Transverse colon (tissue), 4 donors: ENCODE data around the gene CALB2. TPM values are rescaled to one million over a fixed set of nuclear protein-coding genes. Genes with fewer than 3 reads are reported as not detected.

Experiments used
- DNase-seq: peaks from one replicate; pipeline ENCODE4 v3.0.0-alpha.2; 2019
- H3K27ac ChIP-seq, 4 donors: fragments of 200-600 bp; sonication (generic); 2 replicates each; pipeline ENCODE4 v1.5.1; 2016 to 2018; ENCODE audit warnings: inconsistent platforms in 4 of 4
- H3K27me3 ChIP-seq: fragments of 200-600 bp; sonication (generic); 2 replicates; pipeline ENCODE4 v1.5.1; 2017; ENCODE audit warnings: inconsistent platforms
- H3K36me3 ChIP-seq, 4 donors: fragments of 200-600 bp; sonication (generic); 2 replicates each; pipeline ENCODE4 v1.5.1; 2017 to 2019; ENCODE audit warnings: inconsistent platforms in 4 of 4
- H3K4me1 ChIP-seq, 4 donors: fragments of 200-600 bp; sonication (generic); 2 replicates each; pipeline ENCODE4 v1.5.1; 2017 to 2020; ENCODE audit warnings: inconsistent platforms in 4 of 4
- H3K4me3 ChIP-seq, 4 donors: fragments of 200-600 bp; sonication (generic); 1 replicate in 1 of 4; 2 replicates in 3 of 4; pipeline versions ENCODE4 v1.5.1 to v1.6.1; 2017 to 2019; ENCODE audit warnings: inconsistent platforms in 4 of 4
- H3K9me3 ChIP-seq, 2 donors: fragments of 200-600 bp; sonication (generic); 2 replicates each; pipeline ENCODE4 v1.5.1; 2017 to 2019; ENCODE audit warnings: inconsistent platforms in 2 of 2
- EP300 ChIP-seq: sonication (generic); formaldehyde crosslinking; IDR thresholded peaks from one replicate; pipeline ENCODE4 v1.6.1; 2017; ENCODE audit warnings: antibody characterized with exemption, low read depth
- POLR2A ChIP-seq: fragments of 450-650 bp; IDR thresholded peaks from one replicate; pipeline ENCODE4 v1.6.1; 2016; ENCODE audit warnings: antibody characterized with exemption, mild to moderate bottlenecking, moderate library complexity
- POLR2AphosphoS5 ChIP-seq, 3 donors: sonication (generic); formaldehyde crosslinking; IDR thresholded peaks; one replicate each; pipeline ENCODE4 v1.6.1; 2016; ENCODE audit warnings: antibody characterized with exemption in 3 of 3
- WGBS, 2 donors: methylation state at CpG; one replicate each; pipeline ENCODE4 v1.1.5; 2018; ENCODE audit warnings: low coverage in 1 of 2; 5-methylcytosine and 5-hydroxymethylcytosine counted together
- in situ Hi-C, 4 donors: fragments of 200-750 bp; cut with MboI; loops; one replicate each; pipeline versions ENCODE4 v1.15.0 to v1.15.1; 2017; ENCODE audit warnings: low sequenced_read_pairs in 3 of 4, low pct_ligation_motif_present in 1 of 4, low pct_unique_long_range_greater_than_20kb in 1 of 4
- intact Hi-C: fragments of 100-400 bp; cut with DNase I; formaldehyde crosslinking; loops from one replicate; pipeline ENCODE4 v1.15.1; 2023; ENCODE audit warnings: low total_unique reads
- total RNA-seq, 4 donors: library from RNA; depleted of rRNA; stranded (reverse); fragments of >200 nt; gene quantifications; one replicate each; pipeline ENCODE4 v1.1.0, GENCODE V29; 2016
- TF ChIP-seq, protein P1 (sequence below), 5 experiments: fragments of 200-600 bp in 3 of 5; fragments of 450-650 bp in 2 of 5; sonication (generic) in 3 of 5; IDR thresholded peaks; 1 replicate in 2 of 5; 2 replicates in 3 of 5; pipeline ENCODE4 v1.5.1; 2016 to 2017; ENCODE audit warnings: antibody characterized with exemption in 5 of 5, inconsistent platforms in 3 of 5, mild to moderate bottlenecking in 2 of 5, moderate library complexity in 1 of 5

Gene CALB2
- total RNA-seq, 4 donors from 2014 or later = 2.0 to 4.0 (median 4.0) TPM; not detected in 1

DNA sequence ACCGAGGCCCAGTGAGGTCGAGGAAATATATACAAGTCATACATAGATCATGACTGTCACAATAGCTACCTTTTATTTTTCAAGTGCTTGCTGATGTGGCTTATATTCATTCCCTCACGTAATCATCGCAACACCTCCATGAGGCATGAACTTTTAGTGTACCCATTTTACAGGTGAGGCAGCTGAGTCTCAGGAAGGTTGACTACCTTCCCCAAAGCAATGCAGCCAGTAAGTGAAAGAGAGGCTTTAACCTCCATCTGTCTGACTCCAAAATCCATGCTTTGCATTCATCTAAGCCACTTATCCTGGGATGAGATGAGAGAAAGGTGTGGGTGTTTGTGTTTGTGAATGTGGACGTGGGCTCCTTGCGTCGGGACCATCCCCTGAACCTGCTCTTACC is 30.8 kb downstream of the CALB2 start:
- Histone ChIP-seq H3K27ac (no peak overlapping the region), H3K9me3 (no peaks in the 10 kb centered on the region), H3K27me3 (peaks cover 3% of the 10 kb centered on the region), H3K4me1 (no peaks in the 10 kb centered on the region), H3K4me3 (no peak overlapping the region), H3K36me3 (no peaks in the 10 kb centered on the region)
- in situ Hi-C loops = no loop called here
- WGBS, 2 donors = 70 to 83% methylated on average over 2 to 7 of the region's 7 CpGs
- TF ChIP-seq, protein P1, sequence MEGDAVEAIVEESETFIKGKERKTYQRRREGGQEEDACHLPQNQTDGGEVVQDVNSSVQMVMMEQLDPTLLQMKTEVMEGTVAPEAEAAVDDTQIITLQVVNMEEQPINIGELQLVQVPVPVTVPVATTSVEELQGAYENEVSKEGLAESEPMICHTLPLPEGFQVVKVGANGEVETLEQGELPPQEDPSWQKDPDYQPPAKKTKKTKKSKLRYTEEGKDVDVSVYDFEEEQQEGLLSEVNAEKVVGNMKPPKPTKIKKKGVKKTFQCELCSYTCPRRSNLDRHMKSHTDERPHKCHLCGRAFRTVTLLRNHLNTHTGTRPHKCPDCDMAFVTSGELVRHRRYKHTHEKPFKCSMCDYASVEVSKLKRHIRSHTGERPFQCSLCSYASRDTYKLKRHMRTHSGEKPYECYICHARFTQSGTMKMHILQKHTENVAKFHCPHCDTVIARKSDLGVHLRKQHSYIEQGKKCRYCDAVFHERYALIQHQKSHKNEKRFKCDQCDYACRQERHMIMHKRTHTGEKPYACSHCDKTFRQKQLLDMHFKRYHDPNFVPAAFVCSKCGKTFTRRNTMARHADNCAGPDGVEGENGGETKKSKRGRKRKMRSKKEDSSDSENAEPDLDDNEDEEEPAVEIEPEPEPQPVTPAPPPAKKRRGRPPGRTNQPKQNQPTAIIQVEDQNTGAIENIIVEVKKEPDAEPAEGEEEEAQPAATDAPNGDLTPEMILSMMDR (IDR thresholded peaks at IDR 0.05) = no peak
- TF ChIP-seq EP300 (no peak), POLR2A (no peak), POLR2AphosphoS5 (IDR thresholded peaks at IDR 0.05) (no peak)
- intact Hi-C loops = no loop called here
- DNase-seq = no peak

DNA sequence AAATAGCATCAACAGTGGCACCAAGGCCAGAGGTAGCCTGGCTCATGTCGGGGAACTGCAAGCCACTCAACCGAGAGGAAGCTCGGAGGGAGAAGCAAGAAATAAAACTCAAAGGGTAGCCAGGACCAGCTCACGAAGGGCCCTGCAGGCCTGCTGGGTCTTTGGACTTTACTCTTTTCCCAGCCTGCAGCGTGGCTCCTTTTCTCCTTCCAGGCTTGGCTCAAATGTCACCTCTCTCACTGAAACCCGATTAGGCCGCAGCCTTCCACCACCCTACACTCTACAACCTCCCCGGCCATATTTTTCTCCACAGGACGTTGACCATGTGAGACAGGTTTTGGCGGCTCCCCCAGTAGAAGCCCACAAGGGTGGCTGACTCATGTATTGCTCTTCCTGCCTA is 38.1 kb downstream of the CALB2 start:
- Histone ChIP-seq H3K4me1 (no peaks in the 10 kb centered on the region), H3K4me3 (no peak overlapping the region), H3K9me3 (no peaks in the 10 kb centered on the region), H3K36me3 (no peaks in the 10 kb centered on the region), H3K27ac (no peak overlapping the region), H3K27me3 (no peaks in the 10 kb centered on the region)
- intact Hi-C loops (no loop called here), in situ Hi-C loops (no loop called here)
- WGBS, 2 donors = 74 to 75% methylated on average over 4 to 10 of the region's 10 CpGs
- no peak for TF ChIP-seq EP300
- no peak for TF ChIP-seq POLR2A
- TF ChIP-seq, protein P1 (IDR thresholded peaks at IDR 0.05) = no peak
- no peak for TF ChIP-seq POLR2AphosphoS5 (IDR thresholded peaks at IDR 0.05)
- DNase-seq = no peak

DNA sequence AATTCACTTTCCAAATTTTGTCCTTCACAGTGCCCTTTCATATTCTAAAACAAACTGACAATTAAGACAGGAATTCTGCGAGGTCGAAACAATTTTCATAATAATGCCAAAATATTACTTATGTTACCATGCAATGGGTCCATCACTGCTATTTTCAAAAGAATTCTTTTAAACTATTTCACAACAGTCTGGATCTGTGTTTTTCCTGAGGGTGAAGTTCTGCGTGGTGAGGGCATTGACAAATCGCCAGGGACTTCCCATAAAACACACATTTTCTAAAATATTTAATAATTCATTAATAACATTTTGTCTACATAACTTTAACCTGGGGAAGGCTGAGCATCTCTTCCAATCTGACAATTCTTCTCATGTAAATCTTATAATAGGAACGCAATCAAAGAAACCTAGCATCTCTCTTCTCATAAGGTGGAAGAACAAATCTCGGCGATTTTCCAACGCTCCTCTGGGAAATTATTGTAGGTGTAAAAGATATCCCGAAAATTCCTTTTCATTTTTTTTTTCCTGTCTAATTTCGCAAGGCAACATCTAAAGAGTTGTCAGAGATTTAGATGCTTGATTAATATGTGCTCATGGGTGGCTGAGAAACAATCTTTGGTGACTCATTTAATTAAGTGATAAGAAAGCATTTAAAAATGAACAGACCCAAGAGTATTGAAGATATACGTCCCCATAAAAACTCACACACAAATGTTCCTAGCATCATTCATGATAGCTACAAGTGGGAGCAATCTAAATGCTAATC is 41.5 kb downstream of the CALB2 start:
- H3K4me3 ChIP-seq = no peak overlapping the region
- H3K36me3 ChIP-seq = no peaks in the 10 kb centered on the region
- TF ChIP-seq EP300 = no peak
- TF ChIP-seq POLR2AphosphoS5 (IDR thresholded peaks at IDR 0.05) = no peak
- TF ChIP-seq, protein P1 (IDR thresholded peaks at IDR 0.05) = no peak
- no peak for TF ChIP-seq POLR2A
- intact Hi-C loops = no loop called here
- no peaks in the 10 kb centered on the region for H3K4me1 ChIP-seq
- H3K27ac ChIP-seq = no peak overlapping the region
- H3K9me3 ChIP-seq = no peaks in the 10 kb centered on the region
- no peaks in the 10 kb centered on the region for H3K27me3 ChIP-seq
- no peak for DNase-seq
- 87 to 88% methylated on average over 11 of the region's 11 CpGs for WGBS, 2 donors
- in situ Hi-C loops = loop anchor here in 1 of 4 donors (25.0 kb wide), 1 partner anchor 212 kb away; no protein-coding TSS in a partner anchor

DNA sequence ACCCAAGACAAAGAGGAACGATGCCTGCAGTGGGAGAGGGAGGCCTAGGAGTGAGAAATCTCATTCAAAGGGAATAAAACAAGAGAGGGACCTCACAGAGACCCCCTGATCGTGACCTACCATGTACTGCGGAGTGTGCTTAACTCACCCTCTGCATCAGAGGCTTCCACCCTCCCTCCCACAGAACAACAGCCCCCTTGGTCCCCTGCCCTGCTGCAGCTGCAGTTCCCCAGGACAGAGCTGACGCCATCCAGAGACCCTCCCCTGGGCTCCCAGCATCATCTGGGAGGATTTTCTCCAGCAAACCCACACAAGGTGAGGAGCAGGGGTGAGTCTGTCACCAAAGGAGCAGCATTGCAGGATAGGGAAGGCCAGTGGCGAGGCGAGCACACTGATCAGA is 43.5 kb downstream of the CALB2 start:
- Histone ChIP-seq H3K4me1 (no peaks in the 10 kb centered on the region), H3K9me3 (no peaks in the 10 kb centered on the region), H3K27me3 (no peaks in the 10 kb centered on the region), H3K27ac (no peak overlapping the region), H3K36me3 (no peaks in the 10 kb centered on the region), H3K4me3 (no peak overlapping the region)
- intact Hi-C loops = no loop called here
- TF ChIP-seq, protein P1 (IDR thresholded peaks at IDR 0.05) = no peak
- TF ChIP-seq EP300 = no peak
- no peak for TF ChIP-seq POLR2A
- no peak for TF ChIP-seq POLR2AphosphoS5 (IDR thresholded peaks at IDR 0.05)
- WGBS, 2 donors = 20 to 60% methylated on average over 1 to 6 of the region's 6 CpGs
- DNase-seq = no peak
- in situ Hi-C loops = loop anchor here in 1 of 4 donors (25.0 kb wide), 1 partner anchor 210 kb away; no protein-coding TSS in a partner anchor
